ENCODE data around the gene THOC5.
A peak's percentile ranks its signal among the peaks of the same experiment; 100 is the strongest.

Gene THOC5

GRCh38 chr22:29530716-29531115 is 22.8 kb downstream of the THOC5 start:
- no peak for DNase-seq (ENCODE audit: low read depth)
- H3K4me3 ChIP-seq (ENCODE audit: low read length), result no peak overlapping the region
- no peak for TF ChIP-seq CTCF (conservative IDR thresholded peaks at IDR 0.05; ENCODE audit: low read length)

- TF ChIP-seq CTCF (conservative IDR thresholded peaks at IDR 0.05; ENCODE audit: low read length), result no peak
- H3K4me3 ChIP-seq (ENCODE audit: low read length), result no peak overlapping the region
- DNase-seq (ENCODE audit: low read depth), result no peak
Measured at GRCh38 chr22:29528144-29528543, 25.4 kb downstream of the THOC5 start.

- no peak overlapping the region for H3K4me3 ChIP-seq (ENCODE audit: low read length)
- peak; percentile 49 for TF ChIP-seq CTCF (conservative IDR thresholded peaks at IDR 0.05; ENCODE audit: low read length)
- DNase-seq (ENCODE audit: low read depth), result peak; percentile 23
Measured at GRCh38 chr22:29524442-29525191, 28.9 kb downstream of the THOC5 start.

- DNase-seq (ENCODE audit: low read depth), result no peak
- no peak for TF ChIP-seq CTCF (conservative IDR thresholded peaks at IDR 0.05; ENCODE audit: low read length)
- no peak overlapping the region for H3K4me3 ChIP-seq (ENCODE audit: low read length)
Measured at GRCh38 chr22:29523761-29524160, 29.8 kb downstream of the THOC5 start.

- TF ChIP-seq CTCF (conservative IDR thresholded peaks at IDR 0.05; ENCODE audit: low read length), result no peak
- DNase-seq (ENCODE audit: low read depth), result no peak
- no peak overlapping the region for H3K4me3 ChIP-seq (ENCODE audit: low read length)
Measured at GRCh38 chr22:29521526-29521925, 32.0 kb downstream of the THOC5 start.

- no peak overlapping the region for H3K4me3 ChIP-seq (ENCODE audit: low read length)
- no peak for TF ChIP-seq CTCF (conservative IDR thresholded peaks at IDR 0.05; ENCODE audit: low read length)
- DNase-seq (ENCODE audit: low read depth), result peak; percentile 45
Measured at GRCh38 chr22:29520851-29521250, 32.7 kb downstream of the THOC5 start.

GRCh38 chr22:29519996-29520395 is 33.6 kb downstream of the THOC5 start:
- no peak for TF ChIP-seq CTCF (conservative IDR thresholded peaks at IDR 0.05; ENCODE audit: low read length)
- no peak for DNase-seq (ENCODE audit: low read depth)
- no peak overlapping the region for H3K4me3 ChIP-seq (ENCODE audit: low read length)

Data from AG10803 (cell line).